Peyer's patch (tissue), 4 donors: ENCODE results near the gene NEK4.
"Not testable (repeated sequence)": the region's sequence is repeated elsewhere in the genome, so short reads cannot be mapped to it uniquely, and the experiment has no call there.

Experiments
- CTCF ChIP-seq, 6 experiments: fragments of 450-650 bp in 4 of 6; fragments of 200-600 bp in 2 of 6; sonication (generic) in 1 of 6; IDR thresholded peaks; one replicate each; pipeline ENCODE4 v1.5.1; 2017 to 2019; ENCODE audit warnings: antibody characterized with exemption in 6 of 6, mild to moderate bottlenecking in 3 of 6, moderate library complexity in 1 of 6
- POLR2A ChIP-seq, 2 donors: fragments of 450-650 bp; IDR thresholded peaks; one replicate each; pipeline ENCODE4 v1.5.1; 2017; ENCODE audit warnings: antibody characterized with exemption in 2 of 2, mild to moderate bottlenecking in 2 of 2, moderate library complexity in 2 of 2

GRCh38 chr3:52776486-52776885, 5.7 kb upstream of the NEK4 start:
- not testable (repeated sequence) for TF ChIP-seq CTCF, POLR2A (IDR thresholded peaks at IDR 0.05)
